IPS DF 6.9 (cell line): Measurements from ENCODE around the gene TPST1.
"Not testable (repeated sequence)": the region's sequence is repeated elsewhere in the genome, so short reads cannot be mapped to it uniquely, and the experiment has no call there.

Experiments
- DNase-seq: peaks from one replicate; pipeline ENCODE4 v3.0.0-alpha.2; 2013; ENCODE audit warnings: low read depth, low spot score
- H3K27ac ChIP-seq: one replicate; pipeline ENCODE4 v1.5.1; 2013; ENCODE audit warnings: low read length, control low read depth
- H3K27me3 ChIP-seq: 2 replicates; pipeline ENCODE4 v1.6.1; 2013; ENCODE audit warnings: mild to moderate bottlenecking, low read length; ENCODE audit not compliant: control insufficient read depth, insufficient read depth
- H3K36me3 ChIP-seq: 2 replicates; pipeline ENCODE4 v1.6.1; 2013; ENCODE audit warnings: low read length; ENCODE audit not compliant: control insufficient read depth, insufficient read depth
- H3K4me1 ChIP-seq: 2 replicates; pipeline ENCODE4 v1.6.1; 2013; ENCODE audit warnings: low read length; ENCODE audit not compliant: control insufficient read depth, insufficient read depth
- H3K4me3 ChIP-seq: 2 replicates; pipeline ENCODE4 v1.5.1; 2013; ENCODE audit warnings: mild to moderate bottlenecking, low read length
- H3K9me3 ChIP-seq: 2 replicates; pipeline ENCODE4 v1.6.1; 2013; ENCODE audit warnings: low read length, inconsistent platforms; ENCODE audit not compliant: control insufficient read depth, insufficient read depth
- WGBS: extraction: QIAGEN DNeasy Blood & Tissue Kit; methylation state at CpG from one replicate; pipeline ENCODE4 v1.1.7; 2013; ENCODE audit warnings: mixed read lengths, missing lambda C conversion rate; ENCODE audit not compliant: insufficient read length, insufficient coverage; 5-methylcytosine and 5-hydroxymethylcytosine counted together

The TPST1 gene

DNA sequence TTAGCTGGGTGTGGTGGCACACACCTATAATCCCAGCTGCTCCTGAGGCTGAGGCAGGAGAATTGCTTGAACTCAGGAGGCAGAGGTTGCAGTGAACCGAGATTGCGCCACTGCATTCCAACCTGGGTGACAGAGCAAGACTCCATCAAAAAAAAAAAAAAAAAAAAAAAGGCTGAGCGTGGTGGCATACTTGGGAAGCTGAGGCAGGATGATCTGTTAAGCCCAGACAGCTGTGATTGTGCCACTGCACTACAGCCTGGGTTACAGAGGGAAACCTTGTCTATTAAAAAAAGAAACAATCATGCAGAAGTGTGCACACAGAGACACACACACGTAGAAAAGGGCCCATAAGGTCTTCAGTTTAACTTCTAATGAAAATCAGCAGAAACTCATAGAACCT lies 150.6 kb downstream of the TPST1 start:
- WGBS: no CpG with 5 or more reads among the region's 4 CpGs
- Histone ChIP-seq H3K9me3 (no peaks in the 10 kb centered on the region), H3K27me3 (no peaks in the 10 kb centered on the region), H3K4me1 (no peaks in the 10 kb centered on the region), H3K27ac (no peak overlapping the region), H3K4me3 (no peak overlapping the region), H3K36me3 (no peaks in the 10 kb centered on the region)
- no peak for DNase-seq

DNA sequence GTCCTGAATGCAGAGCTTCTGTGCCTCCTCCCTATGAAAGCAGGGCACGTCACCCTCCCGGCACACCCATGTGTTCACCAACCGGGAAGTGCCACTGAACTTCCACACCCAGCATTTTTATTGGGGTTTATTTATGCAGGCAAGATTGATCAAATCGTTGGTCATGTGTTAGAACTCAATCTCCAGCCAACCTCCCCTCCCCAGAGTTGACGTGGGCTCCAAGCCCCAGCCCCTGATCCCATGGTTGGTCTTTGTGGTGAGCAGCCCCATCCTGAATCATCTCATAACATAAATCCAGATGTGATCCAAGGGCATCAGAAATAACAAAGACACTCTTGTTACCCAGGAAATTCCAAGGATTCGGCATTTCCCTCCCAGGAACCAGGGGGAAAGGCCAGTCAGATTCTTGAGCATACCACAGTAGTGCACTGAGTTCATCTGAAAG lies 151.2 kb downstream of the TPST1 start:
- H3K4me3 ChIP-seq: no peak overlapping the region
- DNase-seq: no peak
- H3K4me1 ChIP-seq: no peaks in the 10 kb centered on the region
- no peak overlapping the region for H3K27ac ChIP-seq
- H3K9me3 ChIP-seq: no peaks in the 10 kb centered on the region
- no peaks in the 10 kb centered on the region for H3K27me3 ChIP-seq
- H3K36me3 ChIP-seq: no peaks in the 10 kb centered on the region
- WGBS: no CpG with 5 or more reads among the region's 6 CpGs

DNA sequence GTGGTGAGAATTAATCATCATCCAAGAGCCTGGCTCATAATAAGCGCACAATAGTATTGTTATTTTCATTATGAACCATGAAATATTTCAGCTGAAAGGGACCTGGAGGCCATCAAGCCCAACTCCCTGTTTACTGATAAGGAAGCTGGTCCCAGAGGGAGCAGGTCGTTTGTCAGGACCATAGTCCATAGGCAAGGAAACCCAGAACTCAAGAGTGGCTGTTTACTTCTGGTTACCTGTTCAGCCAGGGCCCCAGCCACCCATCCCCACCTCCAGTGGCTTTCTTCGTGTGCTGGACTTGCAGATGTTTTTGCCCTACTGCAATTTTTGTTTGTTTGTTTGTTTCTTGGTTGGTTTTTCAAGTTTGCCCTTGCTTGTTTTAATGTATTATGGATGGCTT lies 152.0 kb downstream of the TPST1 start:
- H3K4me1 ChIP-seq: no peaks in the 10 kb centered on the region
- H3K4me3 ChIP-seq: no peak overlapping the region
- no CpG with 5 or more reads among the region's 3 CpGs for WGBS
- no peaks in the 10 kb centered on the region for H3K36me3 ChIP-seq
- no peak for DNase-seq
- no peak overlapping the region for H3K27ac ChIP-seq
- H3K27me3 ChIP-seq: no peaks in the 10 kb centered on the region
- H3K9me3 ChIP-seq: no peaks in the 10 kb centered on the region

DNA sequence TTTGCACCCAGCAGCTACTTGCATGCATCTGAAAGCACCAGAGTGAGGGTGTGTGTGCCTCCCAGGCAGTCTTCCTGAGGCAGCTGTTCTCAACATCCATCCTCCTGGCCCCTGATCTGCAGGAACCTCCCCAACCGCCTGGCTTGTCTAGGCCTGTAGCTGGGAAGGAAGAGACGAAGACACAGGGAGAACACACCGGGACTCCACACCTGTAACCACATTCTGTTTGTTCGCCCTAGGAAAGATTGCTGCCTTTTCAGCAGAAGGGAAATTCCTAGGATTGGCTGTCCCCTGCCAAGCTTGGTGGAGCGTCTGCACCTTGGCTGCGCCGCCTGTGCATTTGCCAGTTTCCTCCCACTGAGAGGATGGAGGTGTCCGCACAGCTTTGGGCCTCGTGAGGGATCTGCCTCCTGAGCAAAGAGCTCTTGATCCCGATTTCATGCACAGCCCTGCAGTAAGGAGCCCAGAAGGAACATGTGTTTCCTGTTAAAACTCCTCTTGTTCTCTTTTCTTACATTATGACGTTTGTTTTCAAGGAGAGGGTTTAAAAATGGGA lies 154.6 kb downstream of the TPST1 start:
- no peak overlapping the region for H3K27ac ChIP-seq
- no peaks in the 10 kb centered on the region for H3K36me3 ChIP-seq

DNA sequence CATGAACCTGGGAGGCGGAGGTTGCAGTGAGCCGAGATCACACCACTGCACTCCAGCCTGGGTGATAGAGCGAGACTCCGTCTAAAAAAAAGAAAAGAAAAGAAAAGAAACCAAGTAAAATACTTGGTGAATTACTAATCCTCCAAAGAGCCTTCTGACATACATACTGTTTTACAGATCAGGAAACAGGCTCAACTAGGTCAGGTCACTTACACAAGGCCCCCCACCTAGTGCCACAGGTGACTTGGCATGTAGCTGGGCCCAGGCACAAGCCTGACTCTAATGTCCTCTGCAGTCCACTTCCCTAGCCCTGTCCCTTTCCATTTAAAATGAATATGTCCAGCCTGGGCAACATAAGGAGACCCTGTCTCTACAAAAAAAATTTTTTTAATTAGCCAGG lies 157.0 kb downstream of the TPST1 start:
- Histone ChIP-seq H3K9me3 (no peaks in the 10 kb centered on the region), H3K27ac (no peak overlapping the region), H3K27me3 (no peaks in the 10 kb centered on the region), H3K36me3 (no peaks in the 10 kb centered on the region), H3K4me3 (no peak overlapping the region), H3K4me1 (no peaks in the 10 kb centered on the region; the same call in 1 of the 2 replicates)
- no CpG with 5 or more reads among the region's 4 CpGs for WGBS
- no peak for DNase-seq

More for the DNA sequence above, 154.6 kb downstream of the TPST1 start:
- Histone ChIP-seq H3K4me1 (no peaks in the 10 kb centered on the region; the same call in 1 of the 2 replicates), H3K4me3 (no peak overlapping the region), H3K9me3 (no peaks in the 10 kb centered on the region), H3K27me3 (no peaks in the 10 kb centered on the region)
- WGBS: no CpG with 5 or more reads among the region's 11 CpGs
- DNase-seq: no peak

DNA sequence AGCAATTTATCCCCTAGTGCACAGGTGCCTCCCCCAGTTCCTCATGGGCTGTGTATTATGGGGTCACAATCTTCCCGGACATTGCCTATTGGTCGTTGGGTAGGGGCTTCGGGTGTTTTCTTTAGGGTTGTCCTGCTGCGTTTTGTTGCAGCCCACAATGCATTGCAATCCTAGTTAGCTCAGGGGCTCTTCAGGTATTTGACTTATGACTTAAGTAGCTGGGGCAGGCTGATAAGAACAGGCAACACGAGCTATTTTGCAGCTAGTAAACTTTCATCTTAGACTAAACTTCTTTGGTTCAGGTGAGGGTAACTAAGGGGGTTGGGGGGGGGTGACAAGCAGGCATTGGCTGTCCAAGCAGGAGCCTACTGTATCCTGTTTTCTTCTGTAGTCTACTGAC lies 158.5 kb downstream of the TPST1 start:
- no CpG with 5 or more reads among the region's 5 CpGs for WGBS
- no peak for DNase-seq
- H3K27ac ChIP-seq: no peak overlapping the region
- no peaks in the 10 kb centered on the region for H3K9me3 ChIP-seq
- no peaks in the 10 kb centered on the region for H3K27me3 ChIP-seq
- H3K4me3 ChIP-seq: no peak overlapping the region
- no peaks in the 10 kb centered on the region for H3K36me3 ChIP-seq
- H3K4me1 ChIP-seq: no peaks in the 10 kb centered on the region; the same call in 1 of the 2 replicates

DNA sequence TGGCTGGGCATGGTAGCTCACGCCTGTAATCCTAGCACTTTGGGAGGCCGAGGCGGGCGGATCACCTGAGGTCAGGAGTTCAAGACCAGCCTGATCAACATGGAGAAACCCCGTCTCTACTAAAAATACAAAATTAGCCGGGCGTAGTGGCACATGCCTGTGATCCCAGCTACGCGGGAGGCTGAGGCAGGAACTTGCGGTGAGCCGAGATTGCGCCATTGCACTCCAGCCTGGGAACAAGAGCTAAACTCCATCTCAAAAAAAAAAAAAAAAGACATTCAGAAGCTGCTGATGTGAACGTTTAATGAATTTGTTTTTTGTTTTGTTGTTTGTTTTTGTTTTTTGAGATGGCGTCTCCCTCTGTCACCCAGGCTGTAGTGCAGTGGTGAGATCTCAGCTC lies 159.9 kb downstream of the TPST1 start:
- H3K27ac ChIP-seq, H3K4me1 ChIP-seq, H3K9me3 ChIP-seq, H3K36me3 ChIP-seq, H3K4me3 ChIP-seq, DNase-seq, H3K27me3 ChIP-seq: not testable (repeated sequence)
- 100% methylated on average over 1 of the region's 14 CpGs for WGBS

DNA sequence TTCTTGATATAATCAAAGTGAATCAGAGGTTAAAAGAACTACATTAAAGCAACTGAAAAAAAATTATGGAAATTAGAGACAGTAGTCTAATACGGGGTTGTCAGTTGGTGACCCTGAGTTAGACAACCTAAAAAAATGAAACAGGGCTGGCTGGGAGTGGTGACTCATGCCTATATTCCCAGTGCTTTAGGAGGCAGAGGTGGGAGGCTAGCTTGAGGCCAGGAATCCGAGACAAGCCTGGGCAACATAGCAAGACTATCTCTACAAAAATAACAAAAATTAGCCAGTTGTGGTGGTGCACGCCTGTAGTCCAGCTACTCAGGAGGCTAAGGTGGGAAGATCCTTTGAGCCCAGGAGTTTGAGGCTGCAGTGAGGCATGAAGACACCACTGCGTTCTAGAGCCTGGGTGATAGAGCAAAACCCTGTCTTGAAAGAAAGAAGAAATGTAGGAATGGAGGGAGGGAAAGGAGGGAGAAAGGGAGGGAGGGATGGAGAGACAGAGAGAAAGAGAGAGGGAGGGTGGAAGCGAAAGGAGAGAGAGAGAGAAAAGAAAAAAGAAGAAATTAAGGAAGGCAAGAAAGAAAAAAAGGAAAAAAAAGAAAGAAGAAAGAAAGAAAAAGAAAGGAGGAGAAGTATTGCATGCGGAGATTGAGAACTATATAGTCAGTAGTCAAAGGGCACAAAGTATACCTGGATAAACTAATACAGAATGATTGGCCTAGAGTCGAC lies 166.1 kb downstream of the TPST1 start:
- H3K4me1 ChIP-seq: no peaks in the 10 kb centered on the region; the same call in 1 of the 2 replicates
- H3K27ac ChIP-seq: no peak overlapping the region
- no peaks in the 10 kb centered on the region for H3K36me3 ChIP-seq
- H3K4me3 ChIP-seq: no peak overlapping the region
- no peaks in the 10 kb centered on the region for H3K27me3 ChIP-seq
- DNase-seq: no peak
- 100% methylated on average over 1 of the region's 7 CpGs for WGBS
- no peaks in the 10 kb centered on the region for H3K9me3 ChIP-seq

DNA sequence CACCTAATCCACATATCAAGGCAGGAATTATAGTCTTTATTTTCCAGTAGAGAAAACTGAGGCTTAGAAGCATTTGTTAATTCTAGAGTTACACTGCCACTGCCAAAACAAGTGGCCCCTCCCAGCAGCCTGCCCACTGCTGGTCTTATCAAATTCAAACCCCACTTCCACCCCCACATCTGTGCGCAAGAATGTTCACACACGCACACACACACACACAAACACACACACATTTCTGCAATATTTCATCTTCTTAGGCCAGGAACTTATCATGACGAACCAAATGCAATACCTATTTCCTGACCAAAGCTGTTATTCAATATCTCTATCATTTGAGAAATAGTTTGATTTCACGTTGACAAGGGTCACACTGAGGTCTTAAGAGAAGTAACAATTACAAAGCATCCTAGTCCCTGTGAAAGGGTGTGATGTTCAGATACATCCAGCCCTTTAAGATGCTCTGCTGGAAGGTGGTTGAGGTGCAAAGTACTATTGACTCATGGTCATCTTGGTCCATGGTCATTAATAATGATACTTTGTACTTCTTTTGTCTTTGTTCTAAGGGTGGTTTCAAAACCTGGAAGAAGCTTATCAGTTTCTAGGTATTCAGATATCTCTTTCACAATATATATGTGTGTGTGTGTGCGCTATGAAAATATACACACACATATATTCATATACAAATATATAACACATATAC lies 169.2 kb downstream of the TPST1 start:
- no CpG with 5 or more reads among the region's 5 CpGs for WGBS
- not testable (repeated sequence) for DNase-seq

DNA sequence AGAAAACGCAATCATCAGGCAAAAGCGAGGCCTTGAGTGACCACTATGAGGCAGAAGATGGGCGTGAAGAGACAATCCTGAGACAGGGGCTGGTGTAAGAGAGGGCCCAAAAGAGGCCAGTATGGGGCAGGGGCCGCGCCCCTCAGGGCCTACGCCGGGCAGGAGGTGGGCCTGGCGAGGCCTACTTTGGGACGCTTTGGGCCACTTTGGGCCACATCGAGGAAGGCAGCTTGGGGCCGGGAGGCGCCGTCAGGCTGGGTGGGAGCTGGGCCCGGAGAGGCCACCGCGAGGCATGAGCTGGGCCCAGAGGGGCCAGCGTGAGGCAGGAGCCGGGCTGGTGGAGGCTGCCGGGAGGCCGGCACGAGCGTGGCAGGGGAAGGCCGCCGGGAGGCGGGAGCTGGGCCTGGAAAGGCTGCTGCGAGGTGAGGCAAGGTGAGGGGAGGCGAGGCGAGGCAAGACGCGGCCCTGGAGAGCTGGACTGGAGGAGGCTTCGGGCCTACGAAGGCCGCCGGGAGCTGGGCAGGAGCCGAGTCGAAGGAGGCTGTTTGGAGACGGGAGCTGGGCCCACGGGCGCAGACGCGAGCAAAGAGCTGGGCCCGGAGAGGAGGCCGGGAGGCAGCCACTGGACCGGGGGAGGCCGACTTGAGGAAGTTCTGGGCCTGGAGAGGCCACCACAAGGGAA lies 171.3 kb downstream of the TPST1 start:
- DNase-seq: no peak
- Histone ChIP-seq H3K36me3 (peaks cover 6% of the 10 kb centered on the region), H3K9me3 (no peaks in the 10 kb centered on the region), H3K27me3 (no peaks in the 10 kb centered on the region), H3K4me1 (no peaks in the 10 kb centered on the region), H3K4me3 (no peak overlapping the region), H3K27ac (no peak overlapping the region)
- WGBS: no CpG with 5 or more reads among the region's 45 CpGs

More for the DNA sequence above, 169.2 kb downstream of the TPST1 start:
- not testable (repeated sequence) for H3K36me3 ChIP-seq, H3K4me1 ChIP-seq, H3K9me3 ChIP-seq, H3K27me3 ChIP-seq, H3K4me3 ChIP-seq, H3K27ac ChIP-seq
